22Rv1 (cell line): Measurements from ENCODE around the gene UPB1.
A peak's percentile ranks its signal among the peaks of the same experiment; 100 is the strongest.

Source experiments
- H3K27ac ChIP-seq: fragments of 450-650 bp; 2 replicates; pipeline ENCODE4 v1.5.1; 2017
- CTCF ChIP-seq: fragments of 450-650 bp; IDR thresholded peaks from 2 replicates; pipeline ENCODE4 v1.5.1; 2017; ENCODE audit warnings: mild to moderate bottlenecking
- ZFX ChIP-seq: fragments of 450-650 bp; IDR thresholded peaks from 2 replicates; pipeline ENCODE4 v1.6.1; 2017; ENCODE audit warnings: antibody characterized with exemption, borderline replicate concordance

UPB1 gene

GRCh38 chr22:24566899-24567511 lies 71.9 kb downstream of the UPB1 start:
- no peak for TF ChIP-seq CTCF
- TF ChIP-seq ZFX, result no peak

GRCh38 chr22:24567668-24568067 lies 72.5 kb downstream of the UPB1 start:
- TF ChIP-seq ZFX (no peak), CTCF (no peak)
- H3K27ac ChIP-seq, result no peak overlapping the region

More at GRCh38 chr22:24566899-24567511, 71.9 kb downstream of the UPB1 start:
- H3K27ac ChIP-seq, result no peak overlapping the region

GRCh38 chr22:24571266-24571665 lies 76.1 kb downstream of the UPB1 start:
- TF ChIP-seq ZFX, result no peak
- TF ChIP-seq CTCF, result no peak

GRCh38 chr22:24576778-24577177 lies 81.6 kb downstream of the UPB1 start:
- no peak for TF ChIP-seq CTCF
- no peak for TF ChIP-seq ZFX
- H3K27ac ChIP-seq, result peak overlapping the region; percentile 93

More at GRCh38 chr22:24571266-24571665, 76.1 kb downstream of the UPB1 start:
- H3K27ac ChIP-seq, result no peak overlapping the region
